HG02840 (cell line): Measurements from ENCODE around the gene SH2D5.
"Not testable (repeated sequence)": the region's sequence is repeated elsewhere in the genome, so short reads cannot be mapped to it uniquely, and the experiment has no call there.

Source experiments
- ATAC-seq: cut with Tn5 transposase; IDR thresholded peaks from one replicate; pipeline ENCODE4 v1.9.1; 2021; ENCODE audit warnings: mild to moderate bottlenecking, moderate library complexity, moderate number of reproducible peaks; ENCODE audit not compliant: unreplicated experiment, low FRiP score

SH2D5 gene

DNA sequence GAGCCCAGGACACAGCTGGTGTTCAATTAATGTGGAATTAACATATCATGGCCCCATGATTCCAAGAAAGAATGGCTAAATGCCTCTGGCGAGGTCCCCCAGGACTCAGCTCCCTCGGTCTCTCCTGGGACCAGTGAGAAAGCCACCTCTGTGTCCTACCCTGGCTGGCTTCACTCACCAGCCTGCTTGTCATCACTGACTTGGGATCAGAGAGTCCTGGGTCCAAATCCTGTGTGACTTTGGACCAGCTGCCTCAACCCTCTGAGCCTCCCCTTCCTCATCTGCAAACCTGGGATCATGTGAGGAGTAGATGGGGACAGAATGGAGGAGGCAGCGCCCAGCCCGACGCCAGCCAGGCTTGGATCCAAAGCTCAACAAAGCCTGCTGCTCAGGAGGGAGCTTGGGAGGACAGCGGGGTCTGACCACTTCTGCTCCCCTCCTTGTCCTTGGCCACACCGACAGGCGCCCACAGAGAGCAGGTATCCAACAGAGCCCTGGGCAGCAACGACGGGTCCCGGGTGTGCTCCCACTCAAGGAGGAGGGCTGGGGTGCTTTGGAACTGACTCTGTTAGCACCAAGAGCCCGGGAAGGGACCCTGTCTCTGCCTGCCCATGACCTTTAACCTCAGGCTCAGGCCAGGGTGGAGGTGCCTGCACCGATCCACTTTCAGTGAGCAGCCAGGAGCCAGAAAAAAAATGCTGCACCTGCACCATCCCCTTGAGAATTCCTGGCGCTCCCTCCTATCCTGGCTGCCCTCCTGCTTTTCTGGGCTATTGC, 3.2 kb downstream of the SH2D5 start:
- no peak for ATAC-seq

DNA sequence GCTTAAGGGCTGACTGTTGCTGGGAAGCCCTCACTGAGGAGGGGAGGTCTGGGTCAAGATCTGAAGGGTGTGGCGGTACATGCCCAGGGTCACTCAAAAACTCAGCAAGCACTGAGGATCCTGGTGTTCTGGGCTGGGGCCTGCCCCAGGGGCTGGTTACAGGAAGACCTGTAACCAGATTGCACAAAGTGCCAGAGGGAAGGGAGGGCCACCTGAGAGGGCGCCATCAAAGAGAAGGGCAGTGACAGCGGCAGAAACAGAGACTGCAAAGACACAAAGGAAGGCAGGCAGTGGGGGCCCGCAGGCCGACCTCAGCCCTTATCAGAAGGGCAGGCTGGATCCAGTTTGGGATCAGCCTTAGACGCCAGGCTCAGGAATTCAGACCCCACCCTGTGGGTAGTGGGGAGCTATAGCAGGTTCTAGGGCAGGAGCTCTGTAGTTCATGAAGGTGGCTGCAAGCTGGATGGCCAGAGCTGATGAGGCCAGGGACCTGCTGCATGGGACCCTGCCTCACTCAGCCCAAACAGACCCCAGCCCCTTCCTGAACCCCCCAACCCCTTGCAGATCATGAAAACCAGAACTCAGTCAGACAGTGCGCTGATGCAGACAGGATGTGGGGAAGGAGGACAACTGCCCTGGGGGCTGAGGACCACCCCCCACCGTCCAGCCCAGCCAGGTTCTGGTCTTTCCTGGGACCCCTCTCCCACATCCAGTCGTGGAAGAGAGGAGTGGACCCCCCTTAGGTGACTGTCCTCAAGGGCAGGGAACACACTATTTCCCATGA, 3.9 kb downstream of the SH2D5 start:
- ATAC-seq = no peak

GRCh38 chr1:20727746-20728316, 4.7 kb downstream of the SH2D5 start:
- no peak for ATAC-seq

DNA sequence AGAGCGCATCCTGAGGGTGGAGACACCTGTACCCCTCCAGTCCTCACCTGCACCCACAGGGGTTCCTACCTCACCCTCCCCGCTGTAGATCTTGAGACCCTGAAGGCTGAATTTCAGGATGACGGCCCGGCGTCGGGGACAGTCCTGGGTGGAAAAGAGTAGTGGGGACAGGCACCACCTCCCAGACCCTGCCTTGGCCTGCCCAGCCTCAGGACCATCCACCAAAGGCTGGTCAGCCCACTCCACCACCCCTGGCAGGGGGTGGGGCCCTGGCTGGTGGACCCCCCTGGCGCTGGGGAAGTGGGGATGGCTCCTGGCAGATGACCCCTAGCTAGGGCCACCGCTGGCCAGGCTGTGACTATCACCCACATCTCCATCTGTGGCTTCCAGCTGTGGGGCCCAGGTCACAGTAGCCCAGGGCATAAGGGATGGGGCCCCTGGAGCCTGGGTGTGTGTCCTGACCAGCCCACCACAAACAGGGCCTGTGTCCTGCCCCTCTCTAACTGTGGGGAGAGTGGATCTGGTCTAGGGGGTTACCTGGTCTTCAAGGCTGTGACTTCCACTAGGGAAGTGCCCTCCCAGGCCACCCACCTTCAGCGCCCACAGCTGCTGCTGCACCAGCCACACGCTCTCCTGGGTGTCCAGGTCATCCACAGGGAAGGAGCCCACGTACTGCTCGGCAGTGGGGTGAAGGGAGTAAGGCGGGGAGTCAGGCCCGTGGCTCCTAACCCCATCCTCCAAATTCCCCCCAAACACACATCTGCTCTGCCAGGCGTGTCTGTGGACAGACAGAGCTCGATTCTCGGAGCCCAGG, 5.4 kb downstream of the SH2D5 start:
- no peak for ATAC-seq

GRCh38 chr1:20726118-20726911, 6.2 kb downstream of the SH2D5 start:
- no peak for ATAC-seq

DNA sequence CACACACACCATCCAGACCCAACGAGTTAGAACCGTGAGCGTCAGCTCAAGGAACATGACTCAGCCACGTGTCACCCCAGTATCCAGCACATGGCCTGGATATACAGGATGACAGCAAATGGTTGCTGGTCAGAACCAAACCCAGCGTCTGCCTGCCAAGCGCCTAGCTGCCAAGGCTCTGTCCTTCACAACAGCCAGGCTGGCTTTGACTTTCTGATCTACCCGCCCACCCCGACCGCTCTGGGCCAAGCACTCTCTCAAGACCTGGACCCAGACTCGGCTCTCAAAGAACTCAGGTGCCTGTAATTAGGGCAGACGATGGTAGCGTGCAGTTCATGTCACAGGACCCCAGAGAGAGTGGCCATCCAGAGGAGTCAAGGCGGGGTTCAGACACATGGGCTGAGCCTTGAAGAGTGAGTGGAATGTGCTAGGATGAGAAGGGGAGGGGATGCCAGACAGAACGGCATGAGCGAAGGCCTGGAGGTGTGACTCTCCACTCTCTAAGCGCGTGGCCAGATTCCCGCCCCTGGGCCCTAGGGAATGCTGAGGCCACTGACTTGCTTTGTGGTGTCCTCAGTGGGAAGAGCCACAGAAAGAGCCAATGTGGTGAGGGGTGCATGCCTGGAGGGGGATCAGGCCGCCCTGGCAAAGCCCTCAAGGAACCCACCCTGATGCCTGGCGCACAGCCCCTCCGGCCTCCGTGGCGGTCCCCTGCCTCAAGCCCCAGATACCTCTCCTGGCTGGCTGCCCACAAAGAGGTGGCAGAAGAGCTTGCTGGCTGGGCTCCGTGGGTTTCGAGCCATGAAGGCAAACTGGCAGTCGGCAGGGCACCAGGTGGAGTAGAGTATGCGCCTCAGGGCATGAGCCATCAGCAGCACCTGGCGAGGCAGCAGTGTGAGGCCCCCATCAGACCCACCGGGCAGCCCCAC, 7.0 kb downstream of the SH2D5 start:
- no peak for ATAC-seq

DNA sequence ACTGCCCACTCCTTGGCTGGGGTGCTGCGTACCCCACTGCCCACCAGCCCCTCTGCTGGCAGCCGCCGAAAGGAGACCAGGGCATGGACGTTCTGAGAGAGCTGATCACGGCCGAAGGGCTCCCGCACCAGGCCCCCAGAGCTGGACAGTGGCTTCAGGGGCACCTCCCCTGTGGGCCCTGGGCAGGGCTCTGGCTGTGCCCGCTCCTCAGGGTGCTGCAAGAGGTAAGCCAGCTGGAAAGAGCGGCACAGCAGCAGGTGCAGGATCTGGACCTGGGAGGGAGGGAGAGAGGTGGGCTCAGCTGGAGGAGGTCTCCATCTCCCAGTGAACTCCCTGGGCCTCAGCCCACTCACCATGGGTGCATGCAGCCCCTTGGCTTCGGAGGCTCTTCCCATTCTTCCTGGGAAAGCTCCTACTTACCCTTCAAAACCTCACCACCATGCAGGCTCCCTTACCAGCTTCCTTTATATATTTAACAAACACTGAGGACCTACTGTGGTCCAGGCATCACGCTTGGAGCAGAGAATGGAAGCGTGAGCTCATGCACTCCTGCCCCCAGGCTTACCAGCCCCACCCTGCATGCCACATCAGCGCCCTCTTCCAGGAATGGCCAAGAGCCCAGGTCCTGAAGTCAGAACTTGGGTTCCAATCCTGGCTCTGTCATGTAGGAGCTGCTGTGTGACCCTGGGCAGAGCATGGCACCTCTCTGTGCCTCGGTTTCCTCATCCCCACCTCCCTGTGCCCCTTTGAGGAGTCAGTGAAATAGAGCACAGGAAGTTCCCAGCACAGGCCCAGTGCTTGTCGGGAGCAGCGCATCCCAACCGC, 7.9 kb downstream of the SH2D5 start:
- no peak for ATAC-seq

DNA sequence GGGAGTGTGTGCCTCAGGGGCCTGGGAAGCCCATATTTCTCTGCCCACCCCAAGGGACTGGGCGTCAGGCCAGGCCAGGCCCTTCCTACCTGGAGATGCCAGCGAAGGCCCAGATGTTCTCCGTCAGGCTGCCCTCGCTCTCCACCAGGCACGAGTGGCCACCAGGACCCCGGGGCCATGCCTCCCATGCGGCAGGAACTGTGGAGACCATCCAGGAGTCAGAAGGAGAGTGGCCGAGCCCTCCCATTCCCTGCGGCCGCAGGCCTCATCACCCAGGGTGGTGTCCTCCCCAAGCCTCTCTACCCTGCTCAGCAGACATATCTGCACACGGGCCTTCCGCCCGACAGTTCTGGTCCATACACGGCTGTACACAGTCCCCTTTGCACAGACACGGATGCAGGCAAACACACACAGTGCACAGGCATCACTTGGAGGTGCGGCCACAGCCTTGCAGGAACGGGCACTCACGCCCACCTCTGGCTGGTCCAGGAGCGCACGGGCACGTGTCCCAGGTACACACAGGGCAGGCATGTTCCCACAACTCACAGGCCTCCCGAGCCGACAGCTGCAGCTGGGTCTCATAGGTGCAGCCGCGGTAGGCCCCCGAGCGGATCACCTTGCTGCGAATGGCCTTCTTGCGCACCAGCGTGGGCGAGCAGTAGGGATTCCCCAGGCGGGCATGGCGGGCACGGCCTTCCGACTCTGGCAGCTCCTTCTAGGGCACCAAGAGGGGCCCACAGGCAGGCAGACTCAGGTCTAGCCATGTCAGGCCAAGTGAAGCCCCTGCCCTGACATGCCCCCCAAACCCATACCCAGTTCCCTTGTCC, 8.8 kb downstream of the SH2D5 start:
- ATAC-seq = no peak

DNA sequence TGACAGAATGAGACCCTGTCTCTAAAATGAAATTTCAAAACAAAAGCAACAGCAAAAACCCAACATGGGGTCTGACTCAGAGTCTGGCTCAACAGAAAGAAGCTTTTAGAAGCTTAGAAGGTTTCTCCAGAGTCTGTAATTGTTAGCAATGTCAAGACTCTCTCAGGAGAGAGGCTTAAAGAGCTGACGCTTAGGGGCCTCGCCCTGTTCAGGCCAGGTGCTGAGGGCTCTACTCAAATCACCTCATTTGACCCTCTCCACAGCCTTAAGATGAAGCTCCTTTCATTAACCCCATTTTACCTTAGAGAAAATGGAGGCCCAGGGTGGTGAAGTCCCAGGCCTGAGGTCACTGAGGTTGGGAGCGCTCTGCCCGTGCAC, 9.4 kb downstream of the SH2D5 start:
- no peak for ATAC-seq

- no peak for ATAC-seq
These were observed 11.1 kb downstream of the SH2D5 start for GRCh38 chr1:20721117-20722061.

DNA sequence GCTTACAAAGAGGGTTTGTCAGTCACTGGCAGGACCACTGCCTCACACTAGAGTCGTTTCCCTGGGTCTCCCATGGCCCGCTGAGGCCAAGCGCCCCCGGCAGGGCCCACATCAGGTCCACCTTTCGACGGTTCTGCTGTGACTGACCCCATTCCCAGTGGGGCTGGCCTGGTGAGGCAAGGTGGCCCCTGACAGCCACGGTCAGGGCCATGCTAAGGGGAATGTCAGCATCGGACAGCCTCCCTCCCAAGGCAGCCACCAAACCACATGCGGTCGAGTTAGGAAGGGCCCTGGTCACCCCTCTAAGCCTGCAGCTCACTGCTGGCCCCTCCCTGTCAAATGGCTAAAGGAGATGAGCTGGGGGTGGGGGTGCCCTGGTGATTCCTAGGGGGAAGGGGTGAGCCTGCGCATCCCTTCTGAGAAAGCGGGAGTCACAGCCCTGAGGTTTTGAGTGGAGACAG, 11.8 kb downstream of the SH2D5 start:
- no peak for ATAC-seq

GRCh38 chr1:20719871-20720620, 12.5 kb downstream of the SH2D5 start:
- no peak for ATAC-seq

GRCh38 chr1:20719261-20719660, 13.2 kb downstream of the SH2D5 start:
- ATAC-seq = no peak

GRCh38 chr1:20718343-20718882, 14.1 kb downstream of the SH2D5 start:
- not testable (repeated sequence) for ATAC-seq
